NCI-H1694 treated with DMSO at 0.1 percent for 48 hours (cell line): ENCODE measurements around the gene SEC31B.

Experiments
- DNase-seq: peaks from one replicate; lab custom pipeline; 2025; lab: John Stamatoyannopoulos, UW

The SEC31B gene, protein sequence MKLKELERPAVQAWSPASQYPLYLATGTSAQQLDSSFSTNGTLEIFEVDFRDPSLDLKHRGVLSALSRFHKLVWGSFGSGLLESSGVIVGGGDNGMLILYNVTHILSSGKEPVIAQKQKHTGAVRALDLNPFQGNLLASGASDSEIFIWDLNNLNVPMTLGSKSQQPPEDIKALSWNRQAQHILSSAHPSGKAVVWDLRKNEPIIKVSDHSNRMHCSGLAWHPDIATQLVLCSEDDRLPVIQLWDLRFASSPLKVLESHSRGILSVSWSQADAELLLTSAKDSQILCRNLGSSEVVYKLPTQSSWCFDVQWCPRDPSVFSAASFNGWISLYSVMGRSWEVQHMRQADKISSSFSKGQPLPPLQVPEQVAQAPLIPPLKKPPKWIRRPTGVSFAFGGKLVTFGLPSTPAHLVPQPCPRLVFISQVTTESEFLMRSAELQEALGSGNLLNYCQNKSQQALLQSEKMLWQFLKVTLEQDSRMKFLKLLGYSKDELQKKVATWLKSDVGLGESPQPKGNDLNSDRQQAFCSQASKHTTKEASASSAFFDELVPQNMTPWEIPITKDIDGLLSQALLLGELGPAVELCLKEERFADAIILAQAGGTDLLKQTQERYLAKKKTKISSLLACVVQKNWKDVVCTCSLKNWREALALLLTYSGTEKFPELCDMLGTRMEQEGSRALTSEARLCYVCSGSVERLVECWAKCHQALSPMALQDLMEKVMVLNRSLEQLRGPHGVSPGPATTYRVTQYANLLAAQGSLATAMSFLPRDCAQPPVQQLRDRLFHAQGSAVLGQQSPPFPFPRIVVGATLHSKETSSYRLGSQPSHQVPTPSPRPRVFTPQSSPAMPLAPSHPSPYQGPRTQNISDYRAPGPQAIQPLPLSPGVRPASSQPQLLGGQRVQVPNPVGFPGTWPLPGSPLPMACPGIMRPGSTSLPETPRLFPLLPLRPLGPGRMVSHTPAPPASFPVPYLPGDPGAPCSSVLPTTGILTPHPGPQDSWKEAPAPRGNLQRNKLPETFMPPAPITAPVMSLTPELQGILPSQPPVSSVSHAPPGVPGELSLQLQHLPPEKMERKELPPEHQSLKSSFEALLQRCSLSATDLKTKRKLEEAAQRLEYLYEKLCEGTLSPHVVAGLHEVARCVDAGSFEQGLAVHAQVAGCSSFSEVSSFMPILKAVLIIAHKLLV

DNA sequence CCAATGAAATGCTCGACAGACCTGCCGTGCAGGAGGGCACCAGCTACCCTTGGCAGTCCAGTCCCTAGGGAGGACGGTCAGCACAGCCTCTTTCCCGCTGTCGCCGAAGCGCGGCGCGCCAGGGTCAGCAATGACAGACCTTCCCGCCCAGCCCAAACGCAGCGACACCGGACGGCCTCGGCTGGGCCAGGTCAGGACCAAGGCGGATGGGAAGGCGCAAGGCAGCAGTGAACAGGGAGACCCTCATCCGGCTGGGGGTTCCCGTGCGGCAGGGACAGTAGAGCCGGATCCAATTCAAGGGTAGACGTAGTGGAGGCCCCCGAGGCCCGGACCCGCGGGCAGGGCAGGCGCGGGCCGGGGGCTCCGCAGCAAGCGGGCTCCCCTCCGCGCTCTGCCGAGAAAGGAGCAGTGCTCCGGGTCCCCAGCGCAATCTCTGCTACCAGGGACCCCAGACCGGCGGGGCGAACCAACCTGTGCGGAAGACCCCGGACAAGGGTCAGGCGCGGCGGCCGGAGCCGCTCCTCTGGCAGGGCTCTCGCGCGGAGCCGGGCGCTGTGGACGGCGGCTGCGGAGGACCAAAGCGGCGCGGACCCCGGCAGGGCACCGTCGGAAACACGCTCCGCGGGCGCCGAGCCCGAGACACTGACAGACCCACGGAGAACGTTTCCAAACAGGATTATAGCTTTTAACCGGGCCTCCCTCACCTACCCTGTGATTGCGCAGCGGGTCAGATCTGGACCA is at the start of gene SEC31B:
Gene SEC31B, minus strand, starts transcription at position 551 of the 741 bp plus-strand sequence. CDS start 2,909 bp downstream, outside the sequence.
- DNase-seq = no peak

GRCh38 chr10:100568912-100569311 is 49.3 kb upstream of the SEC31B start:
- DNase-seq = no peak

DNA sequence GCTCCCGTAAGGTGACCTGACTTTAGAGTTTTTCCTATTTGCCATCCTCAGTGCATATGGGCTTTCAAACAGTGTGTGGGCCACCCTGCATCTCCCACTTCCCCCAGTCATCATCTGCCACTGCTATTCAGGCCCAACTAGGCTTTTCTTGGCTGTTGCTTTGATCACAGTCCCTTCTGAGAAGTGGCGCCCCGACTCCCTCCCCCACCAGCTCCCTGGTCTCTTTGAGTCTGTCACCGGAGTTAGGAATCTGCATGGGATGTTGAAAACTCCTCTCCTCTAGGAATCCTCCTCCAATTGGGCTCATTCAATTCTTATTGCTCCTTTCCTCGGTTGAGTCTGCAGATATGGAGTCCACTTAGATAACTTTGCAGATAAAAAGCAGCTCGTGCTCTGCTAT is 48.2 kb upstream of the SEC31B start:
- no peak for DNase-seq

- no peak for DNase-seq
Observed at GRCh38 chr10:100567249-100567648, 47.6 kb upstream of the SEC31B start.

DNA sequence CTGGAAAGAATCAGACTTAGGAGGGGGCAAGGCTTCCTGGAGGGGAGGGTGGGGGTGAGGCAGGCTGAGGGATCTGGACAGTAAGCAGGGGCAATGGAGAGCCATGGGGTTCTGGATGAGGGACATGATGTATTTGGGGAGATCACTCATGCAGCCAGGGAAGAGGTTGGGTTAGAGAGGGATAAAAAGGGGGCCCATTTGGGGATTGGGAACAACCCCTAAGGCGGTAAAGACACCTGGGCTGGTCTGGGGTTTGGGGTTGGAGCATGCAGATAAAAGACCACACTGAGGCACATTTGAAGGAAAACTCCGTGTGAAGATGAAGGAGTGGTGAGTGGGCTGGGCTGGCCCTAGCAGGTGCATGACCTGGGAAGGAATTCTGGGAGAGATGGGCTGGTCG is 46.9 kb upstream of the SEC31B start:
- DNase-seq = no peak

DNA sequence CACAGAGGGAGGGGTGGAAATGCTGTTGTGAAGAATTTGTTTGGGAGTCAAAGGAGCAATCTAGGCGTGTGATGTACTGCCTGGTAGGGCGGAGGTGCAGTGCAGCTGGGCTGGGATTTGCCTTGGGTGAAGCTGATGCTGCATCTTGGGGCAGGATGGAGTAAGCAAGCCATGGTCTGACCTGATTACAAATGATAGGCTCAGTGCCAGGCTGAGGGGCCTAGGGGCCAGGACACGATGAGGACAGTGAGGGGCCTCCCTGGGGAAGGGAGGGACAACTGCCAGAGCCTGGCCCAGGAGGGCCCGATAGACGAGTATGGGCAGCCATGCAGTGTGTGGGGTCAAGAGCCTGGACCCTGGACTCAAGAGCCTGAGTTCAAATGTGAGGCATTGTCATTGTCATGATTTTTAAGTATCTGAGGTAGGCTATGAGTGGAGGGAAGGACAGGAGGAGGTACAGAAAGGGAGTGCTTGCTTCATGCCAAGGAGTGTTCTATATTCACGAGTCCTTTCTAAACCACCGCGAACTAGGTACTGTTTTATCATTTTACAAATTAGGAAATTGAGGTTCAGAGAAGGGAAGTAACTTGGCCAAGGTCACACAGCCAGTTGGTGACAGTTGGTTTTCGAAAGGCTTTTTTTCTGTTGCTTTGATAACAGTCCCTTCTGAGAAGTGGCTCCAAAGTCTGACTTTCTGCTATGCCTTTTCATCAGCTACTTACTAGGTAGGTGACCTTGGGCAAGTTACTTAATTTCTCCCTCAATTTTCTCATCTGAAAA is 45.7 kb upstream of the SEC31B start:
- DNase-seq = no peak

GRCh38 chr10:100562008-100562672 is 42.5 kb upstream of the SEC31B start:
- DNase-seq = peak; percentile 31

DNA sequence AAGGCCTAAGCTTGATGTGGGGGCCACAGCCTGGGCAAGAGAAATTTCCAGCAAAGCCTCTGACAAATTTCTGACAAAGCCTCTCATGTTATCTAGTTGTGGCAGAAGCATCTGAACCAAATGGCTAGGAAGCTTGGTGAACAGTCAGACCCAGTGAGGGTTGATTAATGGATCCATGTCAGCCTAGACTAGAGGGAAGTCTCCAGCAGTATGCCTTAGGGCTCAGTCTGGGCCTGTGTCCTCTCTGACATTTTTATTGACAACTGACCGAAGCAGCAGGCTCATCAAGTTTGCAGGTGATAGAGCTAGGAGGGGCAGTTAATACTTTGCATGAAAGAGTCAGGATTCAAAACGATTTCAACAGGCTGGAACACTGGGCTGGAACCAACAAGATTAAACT is 41.3 kb upstream of the SEC31B start:
- DNase-seq = no peak

DNA sequence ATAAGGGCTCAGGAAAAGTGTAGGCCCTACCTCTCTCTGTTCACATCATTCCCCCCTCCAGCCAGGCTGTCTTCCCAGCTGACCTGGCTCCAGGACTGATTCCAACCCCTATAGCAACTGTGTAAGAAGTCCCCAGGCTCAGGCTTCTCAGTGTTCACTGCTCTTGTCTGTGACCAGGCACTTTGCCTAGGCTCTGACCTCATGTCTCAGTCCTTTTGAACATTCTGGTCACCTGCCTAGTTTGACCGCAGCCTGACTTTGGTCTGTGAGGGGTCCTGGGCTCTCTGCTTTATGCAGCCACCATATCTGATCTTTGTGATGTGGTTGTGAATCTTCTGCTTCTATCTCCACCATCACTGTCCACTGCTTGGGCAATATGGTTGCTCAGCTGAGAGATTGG is 40.6 kb upstream of the SEC31B start:
- DNase-seq = no peak

DNA sequence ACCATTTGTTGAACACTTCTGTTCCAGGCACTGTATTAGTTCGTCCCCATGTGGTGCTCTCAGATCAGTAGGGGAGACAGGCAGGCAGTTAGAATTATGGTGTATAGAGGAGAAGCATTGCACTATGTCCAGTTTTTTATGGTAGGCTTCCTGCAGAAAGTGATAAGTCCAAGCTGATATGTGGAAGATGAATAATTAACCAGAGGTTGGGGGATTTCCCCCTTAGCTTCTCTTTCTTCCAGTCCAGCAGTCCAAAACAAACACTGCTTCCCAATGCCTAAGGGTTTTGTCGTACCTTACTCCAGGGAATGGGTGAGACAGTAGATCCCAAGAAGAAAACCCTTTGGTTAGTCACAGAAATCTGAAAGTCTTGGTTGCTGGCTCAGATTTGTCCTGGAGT is 35.2 kb upstream of the SEC31B start:
- no peak for DNase-seq

GRCh38 chr10:100553929-100554328 is 34.3 kb upstream of the SEC31B start:
- no peak for DNase-seq

DNA sequence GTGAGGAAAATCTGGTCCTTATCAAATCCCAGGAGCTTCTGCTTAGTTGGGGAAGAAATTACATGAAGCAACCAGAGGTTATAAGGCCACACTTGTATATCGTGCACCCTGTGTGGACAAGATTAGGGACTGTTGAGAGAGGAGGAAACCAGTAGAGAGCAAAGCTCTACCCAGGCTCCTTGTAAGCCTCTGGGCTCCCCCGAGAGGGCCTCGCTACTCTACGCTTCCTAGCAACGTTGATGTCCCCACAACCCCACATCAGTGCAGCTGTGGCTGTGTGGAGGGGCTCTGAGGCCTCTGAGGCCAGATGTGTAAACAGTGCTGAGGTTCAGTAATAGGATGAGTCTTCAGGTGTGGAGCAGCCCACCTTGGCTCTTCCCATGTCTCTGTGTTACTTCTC is 32.1 kb upstream of the SEC31B start:
- DNase-seq = no peak

GRCh38 chr10:100551196-100551595 is 31.5 kb upstream of the SEC31B start:
- no peak for DNase-seq

GRCh38 chr10:100544950-100545349 is 25.3 kb upstream of the SEC31B start:
- DNase-seq = no peak

GRCh38 chr10:100537475-100537874 is 17.8 kb upstream of the SEC31B start:
- no peak for DNase-seq

DNA sequence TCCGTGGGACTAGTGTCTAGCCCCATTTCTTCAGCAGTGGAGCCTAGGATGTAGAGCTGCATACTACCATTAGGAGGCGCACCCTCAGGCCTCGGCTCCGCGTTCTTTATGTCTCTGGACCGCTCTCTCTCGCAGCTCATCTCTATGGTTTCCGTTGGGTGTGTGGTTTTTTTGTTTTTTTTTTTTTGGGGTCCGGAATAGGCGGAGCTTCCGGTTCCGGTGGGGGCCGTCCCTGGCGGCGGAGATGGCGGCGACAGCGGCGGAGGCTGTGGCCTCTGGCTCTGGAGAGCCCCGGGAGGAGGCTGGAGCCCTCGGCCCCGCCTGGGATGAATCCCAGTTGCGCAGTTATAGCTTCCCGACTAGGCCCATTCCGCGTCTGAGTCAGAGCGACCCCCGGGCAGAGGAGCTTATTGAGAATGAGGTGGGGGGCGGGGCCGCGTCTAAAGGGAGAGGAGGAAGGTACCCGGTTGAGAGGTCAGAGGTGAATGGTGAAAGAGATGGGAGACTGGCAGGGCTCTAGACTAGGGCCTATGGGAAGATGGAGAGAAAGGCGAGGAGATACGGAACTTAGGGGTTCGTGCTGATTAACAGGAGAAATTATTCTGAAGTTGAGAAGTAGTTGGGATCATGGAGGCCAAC is 16.2 kb upstream of the SEC31B start, which contains the start of gene HIF1AN:
Gene HIF1AN, plus strand, starts transcription at position 229 of the 639 bp plus-strand sequence. Its CDS starts 16 bp downstream, at position 245.
- DNase-seq = peak; percentile 82

DNA sequence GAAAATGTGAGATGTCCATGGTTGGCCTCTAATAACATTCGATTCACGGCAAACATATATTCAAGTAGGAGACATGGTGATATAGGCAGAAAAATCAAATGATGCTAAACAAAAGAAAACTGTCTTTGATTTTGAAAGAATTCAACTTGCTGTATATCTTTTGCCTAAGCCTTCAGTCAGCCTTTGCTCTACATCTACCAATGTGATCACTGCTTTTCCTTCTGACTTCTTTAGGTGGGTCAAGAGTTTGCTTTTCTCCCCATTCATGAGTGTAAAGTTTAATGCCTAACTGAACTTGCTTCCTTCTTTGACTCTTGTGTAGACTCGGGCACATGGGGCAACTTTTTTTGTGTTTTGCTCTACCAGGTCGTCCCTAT is 15.7 kb upstream of the SEC31B start:
- DNase-seq = no peak

DNA sequence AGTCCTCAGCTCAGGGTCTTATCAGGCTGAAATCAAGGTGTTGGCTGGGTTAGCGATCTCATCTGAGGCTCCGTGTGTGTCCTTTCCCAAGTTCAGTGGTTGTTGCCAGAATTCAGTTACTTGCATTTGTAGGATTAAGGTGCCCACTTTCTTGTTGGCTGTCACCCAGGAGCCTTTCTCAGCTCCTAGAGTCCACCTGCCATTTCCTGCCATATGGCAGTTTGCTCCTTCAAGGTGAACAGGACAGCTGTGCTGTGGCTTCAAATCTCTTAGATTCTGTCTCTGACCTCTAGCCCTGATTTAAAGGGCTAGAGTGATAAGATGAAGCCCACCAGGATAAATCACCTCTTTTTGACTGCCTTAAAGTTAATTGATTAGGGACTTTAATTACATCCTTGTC is 15.1 kb upstream of the SEC31B start:
- no peak for DNase-seq

DNA sequence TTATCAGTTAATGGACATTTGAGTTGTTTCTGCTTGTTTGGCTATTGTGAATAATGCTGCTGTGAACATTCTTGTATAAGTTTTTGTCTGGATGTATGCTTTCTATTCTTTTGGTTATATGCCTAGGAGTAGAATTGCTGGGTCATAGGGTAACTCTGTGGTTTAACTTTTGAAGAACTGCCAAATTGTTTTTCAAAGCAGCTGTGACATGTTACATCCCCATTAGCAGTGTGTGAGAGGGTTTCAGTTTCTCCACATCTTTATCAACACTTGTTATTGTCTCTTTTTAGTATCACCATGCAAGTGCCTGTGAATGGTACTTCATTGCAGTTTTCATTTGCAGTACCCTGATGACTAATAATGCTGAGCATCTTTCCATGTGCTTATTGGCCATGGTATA is 12.1 kb upstream of the SEC31B start:
- DNase-seq = no peak
